Activated naive CD8-positive, alpha-beta T cell treated with anti-CD3 and anti-CD28 coated beads for 36 hours (primary cell): Measurements from ENCODE around the gene FNDC5. TPM values are rescaled to one million over a fixed set of nuclear protein-coding genes. Genes with fewer than 3 reads are reported as not detected.

Experiments
- DNase-seq: peaks from one replicate; pipeline ENCODE4 v3.0.0; 2021
- H3K27ac Mint-ChIP-seq: one replicate; pipeline ENCODE4 v1.8.0; 2022; ENCODE audit warnings: mild to moderate bottlenecking, moderate library complexity, mixed read lengths
- H3K27me3 Mint-ChIP-seq: one replicate; pipeline ENCODE4 v1.8.0; 2022; ENCODE audit warnings: mild to moderate bottlenecking, mixed read lengths
- H3K36me3 Mint-ChIP-seq: one replicate; pipeline ENCODE4 v1.8.0; 2021; ENCODE audit warnings: mild to moderate bottlenecking, mixed read lengths
- H3K4me1 Mint-ChIP-seq: one replicate; pipeline ENCODE4 v1.8.0; 2021; ENCODE audit warnings: mixed read lengths
- H3K4me3 Mint-ChIP-seq: one replicate; pipeline ENCODE4 v1.8.0; 2022; ENCODE audit warnings: mild to moderate bottlenecking, moderate library complexity, mixed read lengths
- H3K9me3 Mint-ChIP-seq: one replicate; pipeline ENCODE4 v1.8.0; 2022; ENCODE audit warnings: mixed read lengths
- total RNA-seq, 2 experiments: library from RNA; stranded (reverse); gene quantifications; one replicate each; pipeline ENCODE4 v1.2.3, GENCODE V29; 2021

FNDC5 gene
- total RNA-seq, 2 experiments from 2014 or later, result not detected

DNA sequence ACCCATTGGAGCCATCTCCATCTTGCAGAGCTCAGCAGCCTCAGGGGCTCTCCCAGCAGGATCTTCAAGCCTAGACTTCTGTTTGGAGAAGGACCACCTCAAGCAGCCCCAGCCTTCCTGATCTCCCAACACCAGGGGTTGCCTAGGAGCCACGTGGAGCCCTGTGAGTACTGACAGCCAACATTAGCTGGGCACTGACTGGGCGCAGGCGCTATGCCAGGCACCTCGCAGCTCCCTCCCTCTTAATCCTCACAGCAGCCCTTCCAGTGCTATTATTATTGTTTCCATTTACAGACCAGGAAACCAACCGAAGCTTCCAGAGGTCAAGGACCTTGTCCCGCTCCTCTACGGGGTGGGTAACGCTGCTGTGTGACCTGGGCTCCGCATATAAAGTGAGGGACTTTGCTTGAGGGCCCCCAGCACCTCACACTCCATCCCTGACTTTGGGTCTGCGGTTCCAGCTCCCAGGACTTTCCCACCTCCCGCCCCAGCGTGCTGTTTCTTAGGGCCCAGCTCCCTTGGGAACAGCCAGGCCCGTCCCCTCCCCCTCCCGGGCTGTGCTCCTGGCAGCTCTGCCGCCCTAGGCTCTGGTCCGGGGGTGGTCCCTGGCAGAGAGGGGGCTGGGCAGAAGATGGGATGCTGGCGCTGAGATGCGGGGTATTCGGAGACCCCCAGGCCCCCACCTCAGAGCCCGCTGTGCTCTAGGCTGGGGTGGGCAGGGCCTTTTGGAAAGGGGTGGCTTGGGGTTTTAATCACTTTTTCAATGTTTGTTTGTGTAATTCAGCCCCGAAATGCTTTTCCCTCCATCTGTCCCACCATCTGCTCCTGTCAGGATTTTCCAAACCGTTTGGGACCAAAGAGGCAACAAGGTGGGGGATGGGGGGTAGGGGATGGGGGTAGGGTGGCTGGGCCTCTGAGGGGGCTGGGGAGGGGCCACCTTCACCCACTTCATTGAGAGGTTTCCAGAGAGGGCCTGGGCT lies 11.4 kb upstream of the FNDC5 start:
- Mint-ChIP-seq H3K9me3 (no peaks in the 10 kb centered on the region), H3K27me3 (peaks cover 42% of the 10 kb centered on the region), H3K4me3 (no peak overlapping the region), H3K27ac (no peak overlapping the region), H3K36me3 (no peaks in the 10 kb centered on the region), H3K4me1 (no peaks in the 10 kb centered on the region)
- DNase-seq, result no peak

DNA sequence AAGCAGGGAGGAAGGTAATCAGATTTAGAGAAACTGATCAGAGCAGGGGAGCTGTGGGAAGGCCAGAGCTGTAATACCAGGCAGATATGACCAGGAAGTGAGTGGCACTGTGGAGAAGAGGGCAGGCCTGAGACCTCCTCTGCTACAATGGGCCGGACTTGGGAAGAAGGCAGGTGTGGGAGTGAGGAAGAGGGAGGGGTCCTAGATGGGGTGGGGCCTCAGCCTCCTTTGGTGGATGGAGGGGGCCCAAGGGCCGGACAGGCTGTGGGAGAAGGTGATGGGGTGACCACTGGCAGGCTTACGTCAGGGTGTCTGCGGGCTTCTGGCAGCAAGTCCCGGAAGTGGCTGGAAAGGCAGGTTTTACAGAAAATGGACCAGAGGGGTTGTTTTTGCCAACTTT lies 10.6 kb upstream of the FNDC5 start:
- DNase-seq, result no peak
- Mint-ChIP-seq H3K36me3 (no peaks in the 10 kb centered on the region), H3K4me3 (no peak overlapping the region), H3K4me1 (no peaks in the 10 kb centered on the region), H3K27me3 (peaks cover 35% of the 10 kb centered on the region), H3K27ac (no peak overlapping the region), H3K9me3 (no peaks in the 10 kb centered on the region)

DNA sequence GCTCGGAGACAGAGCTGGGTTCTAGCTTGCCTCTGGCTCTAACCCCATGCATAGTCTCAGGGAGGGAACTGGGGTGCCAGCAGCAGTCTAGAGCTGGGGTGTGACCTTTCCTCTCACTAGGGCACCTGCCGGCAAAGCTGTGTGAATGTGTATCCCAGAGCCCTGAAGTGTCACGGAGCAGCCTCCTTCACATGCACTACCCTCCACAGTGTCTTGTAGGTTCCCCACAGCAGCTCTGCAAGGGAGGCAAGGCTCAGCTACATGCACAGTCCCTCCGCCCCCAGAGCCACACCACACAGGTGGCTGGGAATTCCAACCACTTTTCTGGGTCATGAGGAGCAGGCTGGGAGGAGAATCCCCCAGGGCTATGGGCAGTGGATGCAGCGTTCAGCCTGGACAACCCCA lies 7.9 kb upstream of the FNDC5 start:
- H3K27me3 Mint-ChIP-seq, result peaks cover 42% of the 10 kb centered on the region
- H3K4me3 Mint-ChIP-seq, result no peak overlapping the region
- H3K9me3 Mint-ChIP-seq, result no peaks in the 10 kb centered on the region
- no peak for DNase-seq
- no peaks in the 10 kb centered on the region for H3K36me3 Mint-ChIP-seq
- no peaks in the 10 kb centered on the region for H3K4me1 Mint-ChIP-seq
- no peak overlapping the region for H3K27ac Mint-ChIP-seq

DNA sequence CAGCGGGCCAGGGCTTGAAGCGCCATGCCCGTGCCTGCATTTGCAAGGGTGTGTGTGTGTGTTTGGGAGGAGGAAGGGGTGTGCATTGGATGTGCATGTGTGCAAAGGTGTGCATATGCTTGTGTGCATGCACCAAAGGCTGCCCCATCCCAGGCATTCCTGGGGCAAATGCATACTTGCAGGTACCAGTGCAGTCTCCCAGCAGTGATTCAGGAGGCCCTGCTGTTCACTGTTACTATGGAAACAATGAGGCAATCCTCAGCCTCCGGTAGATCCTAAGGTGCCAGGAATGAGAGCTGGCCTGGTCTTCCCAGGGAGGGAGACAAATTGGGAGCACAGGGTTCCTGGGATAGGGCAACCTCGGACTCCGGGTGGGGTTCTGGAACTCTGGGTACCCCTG lies 7.5 kb upstream of the FNDC5 start:
- Mint-ChIP-seq H3K27ac (no peak overlapping the region), H3K27me3 (peaks cover 40% of the 10 kb centered on the region), H3K9me3 (no peaks in the 10 kb centered on the region), H3K4me3 (no peak overlapping the region), H3K36me3 (no peaks in the 10 kb centered on the region), H3K4me1 (no peaks in the 10 kb centered on the region)
- DNase-seq, result no peak

DNA sequence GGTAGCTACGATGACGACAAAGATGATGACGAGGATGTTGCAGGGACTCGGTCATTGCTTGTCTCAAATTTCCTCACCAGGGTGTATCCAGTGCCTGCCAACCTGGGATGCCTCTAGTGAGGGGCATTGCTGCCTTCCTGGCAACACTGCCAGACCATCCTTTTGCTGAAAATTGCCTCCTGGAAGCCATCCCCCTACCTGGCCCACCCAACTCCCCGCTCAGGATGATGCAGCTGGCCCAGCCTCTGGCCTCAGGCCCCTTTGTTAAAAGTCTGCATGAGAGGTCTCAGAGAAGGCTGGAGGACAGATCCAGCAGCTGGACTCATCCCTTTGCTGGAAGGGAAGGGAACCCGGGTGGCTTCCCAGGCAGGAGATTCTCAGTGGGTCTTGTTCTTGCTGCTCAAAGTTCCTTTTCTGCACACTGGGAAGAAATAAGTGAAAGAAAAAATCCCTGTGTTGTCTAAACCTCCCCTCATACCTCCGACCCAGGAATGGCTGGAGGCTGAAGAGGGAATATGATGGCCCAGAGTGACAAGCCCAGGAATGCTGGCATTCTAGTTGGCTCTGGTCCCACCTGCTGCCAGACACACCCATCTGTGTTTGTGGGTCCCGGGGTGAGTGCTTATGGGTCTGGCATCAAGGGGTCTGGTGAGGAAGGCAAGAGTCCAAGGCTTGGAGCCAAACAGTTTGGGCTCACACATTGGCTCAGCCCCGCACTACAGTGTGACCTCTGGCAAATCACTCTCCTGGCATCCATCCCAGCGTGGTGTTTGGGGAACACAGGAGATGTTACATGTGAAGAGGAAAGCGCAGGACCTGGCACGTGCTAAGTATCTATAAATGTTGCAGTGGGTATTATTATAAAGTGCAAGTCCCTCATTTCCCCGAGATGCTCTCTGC lies 6.7 kb upstream of the FNDC5 start:
- no peaks in the 10 kb centered on the region for H3K9me3 Mint-ChIP-seq
- DNase-seq, result no peak
- no peaks in the 10 kb centered on the region for H3K4me1 Mint-ChIP-seq
- H3K4me3 Mint-ChIP-seq, result no peak overlapping the region
- H3K27me3 Mint-ChIP-seq, result peaks cover 42% of the 10 kb centered on the region
- no peak overlapping the region for H3K27ac Mint-ChIP-seq
- H3K36me3 Mint-ChIP-seq, result no peaks in the 10 kb centered on the region

DNA sequence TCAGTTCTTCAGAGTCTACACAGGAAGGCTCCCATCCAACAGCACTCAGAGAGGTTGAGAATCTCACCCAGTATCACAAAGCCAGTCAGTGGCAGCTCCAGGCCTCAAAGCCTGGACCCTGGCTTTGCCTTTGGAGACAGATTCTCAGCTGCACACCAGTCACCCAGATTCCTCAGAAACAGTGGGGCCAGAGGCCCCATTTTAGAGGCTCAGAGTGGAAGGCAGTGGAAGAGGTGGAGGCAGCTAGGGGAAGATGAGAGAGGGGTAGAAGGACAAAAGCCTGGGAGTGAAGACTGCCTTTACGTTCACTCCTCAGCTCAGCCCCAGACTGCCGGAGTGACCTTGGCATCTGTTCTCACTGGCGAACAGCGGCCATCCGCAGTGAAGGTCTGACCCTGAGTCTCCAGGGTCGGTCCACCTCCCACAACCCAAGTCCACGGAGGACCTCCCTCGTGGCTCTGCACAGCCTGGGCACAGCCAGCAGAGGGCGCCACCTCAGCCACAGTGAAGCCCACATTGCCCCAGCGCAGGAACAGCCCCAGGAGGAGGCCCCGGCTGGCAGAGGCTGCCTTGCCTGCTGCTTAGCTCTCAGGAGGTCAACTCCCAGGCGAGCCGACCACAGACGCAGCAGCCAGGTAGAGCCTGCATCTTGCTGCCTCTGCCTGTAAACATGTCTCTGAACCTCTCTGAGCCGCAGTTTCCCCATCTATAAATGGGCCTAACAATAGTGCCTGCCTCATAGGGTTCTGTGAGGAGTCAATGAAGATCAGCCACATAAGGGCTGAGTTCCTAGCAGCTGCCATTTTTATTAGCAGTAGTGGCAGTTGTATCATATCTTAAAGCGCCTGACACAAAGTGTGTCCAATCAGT lies 5.9 kb upstream of the FNDC5 start:
- Mint-ChIP-seq H3K4me3 (no peak overlapping the region), H3K9me3 (no peaks in the 10 kb centered on the region), H3K27ac (no peak overlapping the region), H3K27me3 (peaks cover 50% of the 10 kb centered on the region), H3K4me1 (no peaks in the 10 kb centered on the region), H3K36me3 (no peaks in the 10 kb centered on the region)
- DNase-seq, result peak; percentile 60

DNA sequence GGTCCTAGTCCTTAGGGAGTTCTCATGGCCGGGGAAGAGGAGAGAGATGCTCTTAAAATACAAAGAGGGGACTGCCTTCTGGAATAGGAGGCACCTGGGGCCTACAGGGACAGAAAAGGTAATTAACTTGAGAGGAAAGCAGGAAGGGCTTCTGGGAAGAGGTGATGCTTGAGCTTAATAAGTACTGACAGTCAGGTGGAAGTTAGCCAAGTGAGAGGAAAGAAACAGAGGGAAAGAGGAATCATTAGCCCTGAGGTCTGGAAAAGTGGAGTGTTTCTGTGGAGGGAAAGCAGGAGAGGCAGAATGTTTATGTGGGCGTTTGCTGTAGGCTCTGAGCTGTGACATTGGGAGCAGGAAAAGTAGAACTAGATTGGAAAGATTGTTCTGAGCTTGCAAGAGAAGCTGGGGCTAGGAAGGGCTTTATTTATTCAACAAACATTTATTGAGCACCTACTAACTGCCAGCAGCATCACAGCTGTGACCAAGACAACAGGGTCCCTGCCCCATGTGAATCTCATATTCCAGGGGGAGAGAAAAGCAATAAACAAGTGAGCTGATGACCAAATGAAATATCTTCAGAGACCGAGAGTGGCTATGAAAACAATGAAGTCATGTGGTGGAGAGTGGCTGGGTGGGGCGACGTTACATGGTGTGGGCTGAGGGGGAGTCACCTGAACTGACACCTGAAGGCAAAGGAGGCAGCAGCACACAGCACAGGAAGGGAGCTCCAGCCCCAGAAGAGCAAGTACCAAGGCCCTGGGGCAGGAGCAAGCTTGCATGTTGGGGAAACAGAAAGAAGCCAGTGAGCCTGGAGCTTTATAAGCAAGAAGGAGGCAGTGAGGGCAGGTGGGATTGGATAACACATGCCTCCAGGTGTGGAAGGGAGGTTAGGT lies 4.4 kb upstream of the FNDC5 start:
- H3K36me3 Mint-ChIP-seq, result no peaks in the 10 kb centered on the region
- no peak overlapping the region for H3K4me3 Mint-ChIP-seq
- no peak for DNase-seq
- H3K4me1 Mint-ChIP-seq, result peaks cover 5% of the 10 kb centered on the region
- peaks cover 54% of the 10 kb centered on the region for H3K27me3 Mint-ChIP-seq
- no peaks in the 10 kb centered on the region for H3K9me3 Mint-ChIP-seq
- H3K27ac Mint-ChIP-seq, result no peak overlapping the region

DNA sequence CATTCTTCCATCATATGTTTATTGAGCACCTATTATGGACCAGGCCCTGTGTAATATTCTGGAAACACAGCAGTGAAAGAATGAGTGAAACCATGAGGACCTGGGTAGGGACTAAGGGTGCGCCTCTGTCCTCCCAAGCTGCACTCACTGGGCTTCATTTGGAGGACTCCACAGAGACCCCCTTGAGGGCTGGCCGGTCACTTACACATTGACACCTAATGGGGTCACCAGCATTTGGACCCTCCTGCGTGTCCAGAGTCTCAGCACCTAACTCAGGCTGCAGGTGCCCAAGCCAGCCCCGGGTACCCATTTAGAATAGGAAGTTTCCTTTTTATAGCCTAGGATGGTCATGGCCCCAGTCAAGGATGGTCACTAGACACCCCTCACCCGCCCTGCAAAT lies 2.8 kb upstream of the FNDC5 start:
- Mint-ChIP-seq H3K4me1 (peaks cover 5% of the 10 kb centered on the region), H3K27ac (no peak overlapping the region), H3K27me3 (peaks cover 66% of the 10 kb centered on the region), H3K9me3 (no peaks in the 10 kb centered on the region), H3K4me3 (no peak overlapping the region), H3K36me3 (no peaks in the 10 kb centered on the region)
- DNase-seq, result no peak

DNA sequence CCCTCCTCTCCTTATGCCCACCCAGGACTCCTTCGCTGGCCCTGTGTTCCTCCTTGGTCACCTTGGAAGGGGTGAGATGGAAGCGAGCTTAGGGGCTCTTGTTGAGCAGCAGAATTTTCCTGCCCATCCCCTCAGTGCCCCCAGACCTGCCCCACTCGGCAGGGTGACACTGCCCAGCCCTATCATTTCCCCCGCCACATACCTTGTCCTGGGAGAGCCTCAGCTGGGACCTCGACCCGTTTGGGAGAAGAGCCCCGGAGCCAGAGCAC lies 1.4 kb upstream of the FNDC5 start:
- Mint-ChIP-seq H3K27me3 (peaks cover 66% of the 10 kb centered on the region), H3K36me3 (no peaks in the 10 kb centered on the region), H3K4me1 (peaks cover 5% of the 10 kb centered on the region), H3K4me3 (no peak overlapping the region), H3K27ac (no peak overlapping the region), H3K9me3 (no peaks in the 10 kb centered on the region)
- no peak for DNase-seq

DNA sequence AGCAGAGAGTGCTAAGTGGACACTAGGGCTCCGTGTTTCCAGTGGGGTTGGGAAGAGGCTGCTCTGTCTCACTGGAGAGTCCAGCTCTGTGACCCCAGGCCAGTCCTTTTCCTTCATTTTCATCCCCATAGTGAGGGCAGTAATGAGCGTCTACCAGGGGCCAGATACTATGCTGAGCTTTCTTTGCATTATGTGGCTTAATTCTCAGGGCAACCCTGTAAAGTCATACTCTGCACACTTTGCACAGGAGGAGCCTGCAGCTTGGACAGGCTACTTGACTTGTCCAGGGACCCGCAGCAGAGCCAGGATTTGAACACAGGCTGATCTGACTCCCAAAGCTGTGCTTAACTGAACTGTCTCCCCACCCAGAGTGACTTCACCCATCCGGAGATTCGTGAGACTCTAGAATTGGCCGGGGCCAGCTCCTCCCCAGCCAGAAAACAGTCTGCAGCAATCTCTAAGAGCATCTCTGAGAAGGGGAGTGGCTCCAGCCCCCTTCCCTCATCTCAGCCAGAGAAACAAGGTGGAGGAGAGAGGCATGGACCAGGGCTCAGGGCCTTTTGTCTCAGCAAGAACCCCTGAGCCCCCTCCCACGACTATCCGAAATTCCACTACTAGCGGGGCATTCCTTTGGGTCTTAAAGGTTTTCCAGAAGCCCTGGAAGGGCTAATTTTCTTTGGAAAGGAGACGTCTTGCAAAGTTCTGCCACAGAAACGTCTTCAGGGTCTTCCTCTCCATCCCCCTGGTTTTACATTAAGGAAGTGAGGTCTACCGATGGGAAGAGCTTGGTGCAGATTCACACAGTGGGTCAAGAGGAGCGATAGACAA lies 866 bp upstream of the FNDC5 start:
- Mint-ChIP-seq H3K4me1 (peaks cover 5% of the 10 kb centered on the region), H3K27me3 (peaks cover 66% of the 10 kb centered on the region), H3K9me3 (no peaks in the 10 kb centered on the region), H3K36me3 (no peaks in the 10 kb centered on the region), H3K4me3 (no peak overlapping the region), H3K27ac (no peak overlapping the region)
- no peak for DNase-seq

DNA sequence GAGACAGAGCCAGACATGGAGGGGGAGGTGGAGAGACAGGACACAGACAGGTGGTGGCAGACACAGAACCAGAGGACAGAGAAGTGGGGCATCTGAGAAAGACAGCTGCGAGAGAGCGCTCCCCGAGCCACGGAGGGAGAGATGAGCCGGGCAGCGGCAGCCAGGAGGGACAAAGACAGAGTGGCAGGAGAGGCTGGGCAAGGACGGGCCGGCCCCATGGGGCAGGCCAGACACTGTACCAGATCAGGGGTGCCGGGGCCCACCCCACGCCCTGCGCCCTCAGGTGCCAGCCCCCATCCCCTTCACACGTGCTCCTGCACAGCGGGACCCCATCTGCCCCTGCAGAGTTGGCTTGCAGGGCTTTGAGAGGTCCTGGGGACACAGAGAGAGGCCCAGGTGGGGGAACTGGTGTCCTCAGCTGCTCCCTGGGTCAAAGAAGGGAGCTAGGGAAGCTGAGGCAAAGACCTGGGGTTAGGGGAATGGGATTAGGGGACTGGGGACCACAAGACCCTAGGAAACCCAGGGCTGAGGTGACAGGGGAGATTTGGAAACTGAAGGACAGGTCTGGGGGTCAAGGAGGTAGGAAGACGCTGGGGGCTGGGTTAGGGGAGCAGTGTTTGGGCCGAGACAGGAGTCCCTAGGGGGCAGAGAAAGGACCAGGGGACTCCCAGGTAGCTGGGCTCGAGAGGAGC lies 643 bp downstream of the FNDC5 start:
- H3K27ac Mint-ChIP-seq, result no peak overlapping the region
- peak overlapping the region; percentile 57 for H3K4me3 Mint-ChIP-seq
- H3K9me3 Mint-ChIP-seq, result no peaks in the 10 kb centered on the region
- H3K4me1 Mint-ChIP-seq, result peaks cover 5% of the 10 kb centered on the region
- peaks cover 53% of the 10 kb centered on the region for H3K27me3 Mint-ChIP-seq
- no peaks in the 10 kb centered on the region for H3K36me3 Mint-ChIP-seq
- no peak for DNase-seq

DNA sequence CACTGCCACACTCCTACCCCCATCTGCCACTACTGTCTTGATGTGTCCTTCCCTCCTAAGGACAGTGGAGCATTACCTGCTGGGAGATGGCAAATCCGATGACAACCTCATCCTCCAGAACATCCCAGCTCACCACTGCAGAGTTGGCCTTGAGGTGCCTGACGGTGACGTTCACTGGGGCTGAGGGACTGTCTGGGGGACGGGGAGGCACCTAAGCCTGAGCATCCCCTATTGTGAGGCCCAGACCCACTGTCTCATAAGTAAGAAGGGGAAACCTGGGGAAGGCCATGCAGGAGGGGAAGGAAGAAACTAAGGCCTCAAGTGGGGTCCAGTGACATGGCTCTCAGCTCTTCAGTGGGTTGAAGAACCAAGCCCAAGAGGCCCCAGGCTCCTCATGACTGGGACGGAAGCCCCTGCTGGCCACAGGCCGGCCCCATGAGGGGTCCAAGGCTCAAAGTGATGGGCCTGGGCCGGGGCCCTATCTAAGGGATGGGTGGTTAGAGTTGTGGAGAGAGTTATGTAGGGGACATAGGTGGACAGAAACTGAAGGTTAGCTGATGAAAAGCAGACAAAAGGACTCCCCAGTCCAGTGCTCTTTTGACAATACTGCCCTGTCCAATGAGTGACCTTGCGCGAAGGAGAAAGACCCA lies 1.8 kb downstream of the FNDC5 start:
- no peak overlapping the region for H3K4me3 Mint-ChIP-seq
- DNase-seq, result no peak
- H3K36me3 Mint-ChIP-seq, result no peaks in the 10 kb centered on the region
- peaks cover 5% of the 10 kb centered on the region for H3K4me1 Mint-ChIP-seq
- H3K9me3 Mint-ChIP-seq, result no peaks in the 10 kb centered on the region
- no peak overlapping the region for H3K27ac Mint-ChIP-seq
- H3K27me3 Mint-ChIP-seq, result peaks cover 41% of the 10 kb centered on the region

DNA sequence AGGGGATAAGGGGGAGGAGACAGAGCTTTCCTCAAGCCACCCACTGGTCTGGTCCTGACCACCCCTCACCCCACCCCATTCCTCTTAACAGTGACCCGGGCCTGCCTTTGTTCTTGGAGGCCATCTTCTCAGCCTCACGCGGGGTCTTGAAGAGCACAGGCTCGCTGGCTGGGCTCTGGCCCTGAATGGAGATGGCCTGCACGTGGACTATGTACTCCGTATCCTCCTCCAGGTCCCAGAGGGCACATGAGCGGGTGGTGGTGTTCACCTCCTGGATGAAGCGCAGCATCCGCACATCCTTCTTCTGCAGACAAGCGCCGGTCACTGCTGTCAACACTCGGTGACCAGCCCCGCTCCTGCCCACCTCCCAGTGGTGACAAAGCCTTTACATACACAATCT lies 2.6 kb downstream of the FNDC5 start:
- peaks cover 35% of the 10 kb centered on the region for H3K27me3 Mint-ChIP-seq
- no peaks in the 10 kb centered on the region for H3K36me3 Mint-ChIP-seq
- no peak for DNase-seq
- H3K27ac Mint-ChIP-seq, result no peak overlapping the region
- no peak overlapping the region for H3K4me3 Mint-ChIP-seq
- H3K4me1 Mint-ChIP-seq, result peaks cover 5% of the 10 kb centered on the region
- H3K9me3 Mint-ChIP-seq, result no peaks in the 10 kb centered on the region
